ENCODE results near the gene PLA2G2D. TPM values are rescaled to one million over a fixed set of nuclear protein-coding genes. Genes with fewer than 3 reads are reported as not detected.

The PLA2G2D gene
- total RNA-seq, 1 donor from 2014 or later, result not detected

GRCh38 chr1:20100632-20101355 lies 18.5 kb downstream of the PLA2G2D start:
- Histone ChIP-seq H4K20me1 (ENCODE audit: low read depth) (no peaks in the 10 kb centered on the region), H3K4me3 (no peak overlapping the region), H3K4me1 (no peaks in the 10 kb centered on the region), H3K27me3 (no peaks in the 10 kb centered on the region), H2AFZ (replicated peaks) (no peak overlapping the region), H3K4me2 (no peak overlapping the region), H3K27ac (no peak overlapping the region), H3K9me3 (ENCODE audit: low read depth) (no peaks in the 10 kb centered on the region), H3K36me3 (no peaks in the 10 kb centered on the region), H3K9ac (no peak overlapping the region), H3K79me2 (ENCODE audit: low read depth) (no peaks in the 10 kb centered on the region), H3F3A (ENCODE audit: low read depth) (no peaks in the 10 kb centered on the region)
- Mint-ChIP-seq H3K4me1 (no peaks in the 10 kb centered on the region), H3K9me3 (peaks cover 16% of the 10 kb centered on the region), H3K36me3 (no peaks in the 10 kb centered on the region), H3K4me3 (no peak overlapping the region), H3K27me3 (ENCODE audit: insufficient read depth, low read depth) (peaks cover 7% of the 10 kb centered on the region), H3K27ac (no peak overlapping the region)
- peak; percentile 73 for DNase-seq (ENCODE audit: low spot score)
- TF ChIP-seq, protein P1, sequence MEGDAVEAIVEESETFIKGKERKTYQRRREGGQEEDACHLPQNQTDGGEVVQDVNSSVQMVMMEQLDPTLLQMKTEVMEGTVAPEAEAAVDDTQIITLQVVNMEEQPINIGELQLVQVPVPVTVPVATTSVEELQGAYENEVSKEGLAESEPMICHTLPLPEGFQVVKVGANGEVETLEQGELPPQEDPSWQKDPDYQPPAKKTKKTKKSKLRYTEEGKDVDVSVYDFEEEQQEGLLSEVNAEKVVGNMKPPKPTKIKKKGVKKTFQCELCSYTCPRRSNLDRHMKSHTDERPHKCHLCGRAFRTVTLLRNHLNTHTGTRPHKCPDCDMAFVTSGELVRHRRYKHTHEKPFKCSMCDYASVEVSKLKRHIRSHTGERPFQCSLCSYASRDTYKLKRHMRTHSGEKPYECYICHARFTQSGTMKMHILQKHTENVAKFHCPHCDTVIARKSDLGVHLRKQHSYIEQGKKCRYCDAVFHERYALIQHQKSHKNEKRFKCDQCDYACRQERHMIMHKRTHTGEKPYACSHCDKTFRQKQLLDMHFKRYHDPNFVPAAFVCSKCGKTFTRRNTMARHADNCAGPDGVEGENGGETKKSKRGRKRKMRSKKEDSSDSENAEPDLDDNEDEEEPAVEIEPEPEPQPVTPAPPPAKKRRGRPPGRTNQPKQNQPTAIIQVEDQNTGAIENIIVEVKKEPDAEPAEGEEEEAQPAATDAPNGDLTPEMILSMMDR (IDR thresholded peaks at IDR 0.05), result peak; percentile 73
- TF ChIP-seq EZH2phosphoT487 (IDR thresholded peaks at IDR 0.05) (no peak), EZH2 (IDR thresholded peaks at IDR 0.05) (no peak)

- Mint-ChIP-seq H3K27ac (no peak overlapping the region), H3K4me1 (no peaks in the 10 kb centered on the region), H3K27me3 (ENCODE audit: insufficient read depth, low read depth) (peaks cover 7% of the 10 kb centered on the region), H3K9me3 (peaks cover 16% of the 10 kb centered on the region), H3K4me3 (no peak overlapping the region), H3K36me3 (no peaks in the 10 kb centered on the region)
- Histone ChIP-seq H3K27me3 (no peaks in the 10 kb centered on the region), H3K9me3 (ENCODE audit: low read depth) (no peaks in the 10 kb centered on the region), H3K4me3 (no peak overlapping the region), H3K27ac (no peak overlapping the region), H3K9ac (no peak overlapping the region), H2AFZ (replicated peaks) (no peak overlapping the region), H3K36me3 (no peaks in the 10 kb centered on the region), H3K79me2 (ENCODE audit: low read depth) (no peaks in the 10 kb centered on the region), H3K4me1 (no peaks in the 10 kb centered on the region), H4K20me1 (ENCODE audit: low read depth) (no peaks in the 10 kb centered on the region), H3K4me2 (no peak overlapping the region), H3F3A (ENCODE audit: low read depth) (no peaks in the 10 kb centered on the region)
- TF ChIP-seq, protein P1 (IDR thresholded peaks at IDR 0.05), result no peak
- TF ChIP-seq EZH2 (IDR thresholded peaks at IDR 0.05) (no peak), EZH2phosphoT487 (IDR thresholded peaks at IDR 0.05) (no peak)
- no peak for DNase-seq (ENCODE audit: low spot score)
These were observed 19.8 kb downstream of the PLA2G2D start for GRCh38 chr1:20099533-20099932.

DNA sequence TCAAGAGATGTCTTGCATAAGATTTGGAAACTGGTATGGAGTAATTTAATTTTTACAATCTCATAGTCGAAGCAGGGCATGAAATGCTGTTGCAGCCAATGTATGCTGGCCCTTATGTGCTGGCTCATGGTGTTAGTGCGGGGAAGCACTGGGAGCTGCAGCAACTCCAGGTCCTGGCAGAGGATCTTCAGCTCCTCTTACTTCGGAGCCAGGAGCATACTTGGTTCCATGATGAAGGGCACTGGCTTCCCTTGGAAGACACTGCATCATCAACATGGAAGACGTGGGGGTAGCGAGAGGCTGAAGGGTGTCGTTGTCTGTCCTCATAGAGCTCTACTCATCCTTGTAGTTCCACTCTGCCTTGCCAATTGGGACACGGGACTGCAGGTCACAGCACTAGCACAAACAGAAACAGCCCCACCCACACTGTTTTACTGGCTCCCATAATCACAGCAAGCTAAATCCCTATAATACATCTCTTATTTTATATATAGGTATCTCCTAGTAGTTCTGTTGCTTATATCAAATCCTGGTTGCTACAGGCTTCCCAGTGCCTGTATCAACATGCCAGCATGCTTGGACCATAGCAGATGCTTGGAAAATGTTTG lies 22.4 kb downstream of the PLA2G2D start:
- H3K4me3 Mint-ChIP-seq, result no peak overlapping the region
- H3K4me1 ChIP-seq, result no peaks in the 10 kb centered on the region
- H3F3A ChIP-seq (ENCODE audit: low read depth), result no peaks in the 10 kb centered on the region
- peaks cover 4% of the 10 kb centered on the region for H3K27me3 Mint-ChIP-seq (ENCODE audit: insufficient read depth, low read depth)
- no peak for TF ChIP-seq EZH2phosphoT487 (IDR thresholded peaks at IDR 0.05)
- TF ChIP-seq EZH2 (IDR thresholded peaks at IDR 0.05), result no peak
- TF ChIP-seq, protein P1 (IDR thresholded peaks at IDR 0.05), result no peak
- H3K36me3 ChIP-seq, result no peaks in the 10 kb centered on the region
- peaks cover 16% of the 10 kb centered on the region for H3K9me3 Mint-ChIP-seq
- H3K79me2 ChIP-seq (ENCODE audit: low read depth), result no peaks in the 10 kb centered on the region
- no peaks in the 10 kb centered on the region for H3K9me3 ChIP-seq (ENCODE audit: low read depth)
- H3K4me2 ChIP-seq, result no peak overlapping the region
- H3K9ac ChIP-seq, result no peak overlapping the region
- no peak overlapping the region for H3K27ac Mint-ChIP-seq
- H3K4me1 Mint-ChIP-seq, result no peaks in the 10 kb centered on the region
- no peak for DNase-seq (ENCODE audit: low spot score)
- no peaks in the 10 kb centered on the region for H3K36me3 Mint-ChIP-seq
- H3K27me3 ChIP-seq, result no peaks in the 10 kb centered on the region
- no peak overlapping the region for H3K4me3 ChIP-seq
- no peaks in the 10 kb centered on the region for H4K20me1 ChIP-seq (ENCODE audit: low read depth)
- H3K27ac ChIP-seq, result no peak overlapping the region
- H2AFZ ChIP-seq (replicated peaks), result no peak overlapping the region
